HG03457 (cell line): ENCODE data around the gene MYO3B.

ENCODE experiments used
- ATAC-seq: cut with Tn5 transposase; IDR thresholded peaks from one replicate; pipeline ENCODE4 v1.9.1; 2021; ENCODE audit warnings: moderate number of reproducible peaks; ENCODE audit not compliant: unreplicated experiment

The MYO3B gene

DNA sequence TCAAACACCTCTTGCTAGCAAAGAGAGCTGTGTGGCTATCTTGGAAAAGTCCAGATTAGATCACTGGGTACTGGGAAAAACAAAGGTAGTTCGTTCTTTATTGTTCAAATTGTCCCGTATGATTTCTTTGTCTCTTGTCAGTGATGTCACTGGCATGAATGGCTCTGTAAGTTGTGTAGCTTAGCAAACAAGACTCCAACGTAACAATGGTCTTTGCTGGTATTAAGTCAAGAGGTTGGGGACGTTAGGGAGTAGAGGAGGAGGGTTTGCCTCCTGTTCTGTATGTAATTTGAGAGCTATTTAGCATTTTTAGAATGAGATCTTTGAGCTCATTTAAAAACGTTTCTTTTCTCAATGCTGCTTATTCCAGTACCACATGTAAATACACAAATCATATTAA is 320.7 kb downstream of the MYO3B start:
- ATAC-seq, result no peak

- ATAC-seq, result no peak
Observed at GRCh38 chr2:170500104-170500503, 322.2 kb downstream of the MYO3B start.

GRCh38 chr2:170500770-170501169 is 322.8 kb downstream of the MYO3B start:
- ATAC-seq, result no peak

DNA sequence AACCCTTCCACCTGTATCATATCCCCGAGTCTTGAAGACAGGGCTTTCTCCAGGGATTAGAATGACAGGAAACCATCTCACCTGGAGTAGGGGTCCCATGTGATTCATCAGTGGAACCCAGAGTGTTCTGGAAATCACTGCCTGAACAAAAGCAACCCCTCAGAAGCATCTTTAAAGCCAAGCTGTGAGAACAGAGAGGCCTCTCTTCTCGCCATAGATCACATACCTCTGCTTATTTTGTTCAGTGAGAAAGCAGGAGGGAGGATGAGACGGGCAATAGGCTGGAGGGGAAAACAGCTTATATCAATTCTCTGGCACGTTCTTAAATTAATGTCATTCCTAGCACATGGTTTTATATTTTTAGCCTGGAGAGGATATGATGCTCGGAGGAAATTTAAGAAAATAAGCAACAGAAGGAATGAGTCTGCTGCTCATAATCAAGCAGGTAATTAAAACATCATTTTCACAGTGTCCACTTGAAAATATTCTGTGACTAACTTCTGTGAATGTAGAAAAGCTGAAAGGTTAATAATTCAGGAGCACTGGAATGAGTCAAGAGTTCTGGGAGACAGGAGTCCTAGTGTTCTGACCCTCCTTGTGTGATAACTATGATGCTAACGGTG is 323.6 kb downstream of the MYO3B start:
- ATAC-seq, result no peak

- no peak for ATAC-seq
Observed at GRCh38 chr2:170502361-170503130, 324.6 kb downstream of the MYO3B start.

DNA sequence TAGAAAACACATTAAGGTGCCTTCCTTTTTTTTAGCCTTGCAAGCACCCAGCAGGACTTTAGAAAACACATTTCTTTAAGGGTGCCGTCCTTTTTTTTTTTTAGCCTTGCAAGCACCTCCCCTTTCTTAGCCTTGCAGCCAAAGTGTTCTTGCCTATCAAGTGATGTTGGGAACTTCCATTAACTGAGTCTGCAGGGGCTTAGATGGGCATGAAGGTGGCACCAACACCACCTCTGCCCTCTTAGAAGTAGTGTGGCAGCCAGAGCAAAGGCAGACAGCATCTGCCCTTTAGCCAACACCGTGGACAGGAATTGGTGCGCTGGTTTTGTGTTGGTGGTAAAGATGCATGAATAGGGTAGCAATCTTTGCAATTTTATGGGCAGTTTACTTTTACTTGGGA is 325.6 kb downstream of the MYO3B start:
- no peak for ATAC-seq

- no peak for ATAC-seq
Observed at GRCh38 chr2:170503971-170504809, 326.2 kb downstream of the MYO3B start.

DNA sequence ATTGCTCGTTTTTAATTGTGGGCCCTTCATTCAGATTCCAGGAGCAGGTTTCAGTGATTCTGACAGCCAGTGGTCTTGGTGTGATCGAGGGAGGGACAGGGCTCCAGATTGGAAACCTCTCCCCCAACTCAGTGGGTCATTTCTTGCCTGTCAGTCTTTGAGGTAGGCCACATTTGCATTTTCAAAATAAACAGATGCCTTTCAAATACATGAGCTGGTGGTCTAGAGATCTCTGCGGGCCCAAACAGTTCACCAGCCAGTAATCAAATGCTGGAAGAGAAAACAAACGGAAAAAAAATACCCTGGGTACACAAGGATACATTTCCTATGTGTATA is 326.8 kb downstream of the MYO3B start:
- no peak for ATAC-seq

- no peak for ATAC-seq
Observed at GRCh38 chr2:170505631-170506275, 327.8 kb downstream of the MYO3B start.

DNA sequence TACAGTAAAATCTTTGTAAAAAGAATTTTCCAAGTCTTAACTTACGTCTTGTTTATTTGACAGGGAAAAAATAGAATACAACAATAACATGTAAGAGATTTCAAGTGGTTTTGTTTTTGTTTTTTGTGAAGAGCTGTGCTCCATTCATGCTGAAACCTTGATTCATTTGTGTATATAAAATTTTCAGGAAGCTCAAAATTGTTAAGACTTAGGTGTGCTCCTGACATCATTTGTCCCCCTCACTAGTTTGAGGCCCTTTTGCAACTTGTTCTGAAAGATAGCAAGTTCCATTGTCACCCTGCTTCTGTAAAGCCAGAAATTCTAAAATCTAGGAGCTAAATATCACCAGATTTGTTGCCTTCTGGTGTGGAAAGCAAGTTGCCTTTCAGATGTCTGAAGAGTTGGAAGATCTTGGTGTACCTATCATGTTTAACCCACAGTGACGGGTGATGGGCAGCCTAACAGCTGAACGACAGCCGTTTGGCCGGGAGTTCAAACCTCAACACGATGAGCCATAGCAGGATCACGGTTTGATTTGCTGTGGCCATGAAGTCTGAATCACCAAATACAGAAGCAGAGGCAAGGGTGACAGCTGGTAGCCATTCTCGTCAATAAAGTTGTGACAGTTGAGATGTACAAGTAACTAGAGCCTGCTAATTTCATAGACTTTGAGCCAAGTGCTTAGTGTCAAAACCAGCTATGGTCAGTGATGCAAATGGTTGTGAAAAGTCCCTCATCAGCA is 331.7 kb downstream of the MYO3B start:
- ATAC-seq, result no peak

- ATAC-seq, result no peak
Observed at GRCh38 chr2:170512266-170512665, 334.3 kb downstream of the MYO3B start.

DNA sequence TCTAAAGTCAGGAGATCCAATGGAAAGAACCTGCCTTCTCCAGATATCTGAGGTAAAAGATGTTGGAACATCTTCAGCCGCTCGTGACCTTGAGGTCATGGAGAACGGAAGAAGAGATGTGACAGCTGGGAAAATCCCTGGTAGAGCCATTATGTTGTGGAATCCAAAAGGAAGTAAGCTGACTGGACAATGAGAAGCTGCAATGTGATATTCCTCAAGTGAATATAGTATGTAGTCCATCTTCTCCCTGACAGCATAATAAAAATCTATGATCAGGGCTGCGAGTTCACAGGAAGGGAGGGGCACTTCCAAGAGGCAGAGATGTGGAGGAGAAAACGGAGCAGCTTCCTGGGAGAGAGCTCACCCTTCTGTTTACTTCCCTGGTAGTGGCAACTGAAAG is 336.2 kb downstream of the MYO3B start:
- no peak for ATAC-seq

DNA sequence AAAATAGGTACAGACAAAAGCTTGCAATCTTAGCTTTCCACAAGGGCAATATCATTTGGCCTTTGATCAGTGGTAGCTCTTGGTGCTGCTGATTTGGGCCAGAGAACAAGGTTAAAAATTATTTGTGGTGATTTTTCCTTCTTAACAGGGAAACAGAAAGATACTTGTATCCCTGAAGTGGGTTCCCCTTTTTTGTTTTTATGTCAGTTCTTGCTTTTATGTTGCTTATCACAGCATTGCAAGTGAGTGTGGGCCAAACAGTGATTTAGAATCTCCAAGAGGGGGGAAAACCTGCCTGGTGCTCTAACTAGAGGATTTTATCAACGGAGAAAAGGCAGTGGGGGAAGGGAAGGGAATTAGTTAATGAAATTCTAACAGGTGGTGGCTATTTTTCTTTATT is 339.6 kb downstream of the MYO3B start:
- ATAC-seq, result no peak

- ATAC-seq, result no peak
Observed at GRCh38 chr2:170518911-170519310, 341.0 kb downstream of the MYO3B start.

DNA sequence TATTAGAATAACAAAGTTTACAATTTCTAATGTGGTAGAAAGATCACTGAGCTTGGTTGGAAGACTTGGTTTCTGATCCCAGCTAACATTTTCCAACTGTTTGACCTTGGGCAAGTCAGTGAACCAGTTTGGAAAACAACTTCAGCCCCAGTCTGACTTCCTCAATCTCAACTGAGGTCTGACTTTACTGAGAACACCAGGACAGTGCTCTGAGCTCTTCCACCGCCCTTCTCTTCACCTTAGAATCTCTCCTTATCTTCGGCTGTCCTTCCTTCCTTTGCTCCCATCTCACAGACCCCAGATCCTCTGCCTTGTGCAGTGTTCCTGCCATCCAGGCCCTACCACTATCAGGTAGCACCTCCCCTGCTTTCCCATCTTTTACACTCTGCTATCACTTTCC is 343.4 kb downstream of the MYO3B start:
- no peak for ATAC-seq

GRCh38 chr2:170523506-170523905 is 345.6 kb downstream of the MYO3B start:
- ATAC-seq, result no peak

DNA sequence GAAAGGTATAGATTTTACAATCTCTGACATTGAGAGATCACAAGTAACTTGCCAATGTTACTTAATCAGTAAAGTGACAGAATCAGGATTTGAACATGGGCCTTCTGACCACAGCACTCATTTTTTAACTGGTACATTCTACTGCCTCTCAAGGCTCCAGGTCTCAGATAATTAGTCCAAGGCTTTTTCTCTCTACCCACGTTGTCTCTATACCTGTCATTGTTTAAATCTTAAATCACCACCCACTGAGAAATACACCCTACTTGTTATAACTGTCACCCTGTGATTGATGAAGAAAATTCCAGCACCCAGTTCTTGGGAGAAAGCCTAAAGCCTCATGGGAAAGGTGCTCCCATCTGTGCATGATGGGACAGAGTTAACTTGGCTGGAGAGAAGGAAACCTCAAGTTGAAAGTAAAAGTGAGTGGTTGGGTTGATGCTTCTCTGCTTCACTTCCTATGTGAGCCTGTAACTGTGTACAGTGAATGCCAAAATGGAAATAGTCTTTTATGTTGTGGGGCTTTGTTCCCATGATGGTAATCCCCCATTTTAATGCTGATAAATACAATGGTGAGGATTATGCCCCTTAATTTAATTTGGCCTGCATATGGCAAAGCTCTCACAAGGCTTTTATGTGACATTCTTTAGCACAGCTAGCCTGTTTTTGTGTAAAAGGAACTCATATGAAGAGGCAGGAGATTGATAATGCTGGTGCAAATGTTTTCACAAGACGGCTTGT is 347.1 kb downstream of the MYO3B start:
- ATAC-seq, result no peak

DNA sequence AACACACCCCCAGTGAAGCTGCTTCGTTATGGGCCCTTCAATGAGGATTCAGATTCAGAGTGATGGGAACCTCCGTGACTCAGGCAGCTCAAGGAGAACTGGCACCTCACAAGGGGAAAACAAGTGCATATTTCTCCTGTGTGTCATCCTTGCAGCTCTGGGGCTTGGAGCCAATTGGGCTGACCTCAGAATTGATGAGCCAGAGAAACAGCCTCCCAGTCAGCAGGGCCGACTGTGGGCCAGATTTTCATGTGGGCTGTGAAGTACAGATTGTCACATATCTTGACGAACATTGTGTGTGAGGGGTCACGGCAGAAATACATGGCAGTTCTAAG is 347.6 kb downstream of the MYO3B start:
- ATAC-seq, result no peak

DNA sequence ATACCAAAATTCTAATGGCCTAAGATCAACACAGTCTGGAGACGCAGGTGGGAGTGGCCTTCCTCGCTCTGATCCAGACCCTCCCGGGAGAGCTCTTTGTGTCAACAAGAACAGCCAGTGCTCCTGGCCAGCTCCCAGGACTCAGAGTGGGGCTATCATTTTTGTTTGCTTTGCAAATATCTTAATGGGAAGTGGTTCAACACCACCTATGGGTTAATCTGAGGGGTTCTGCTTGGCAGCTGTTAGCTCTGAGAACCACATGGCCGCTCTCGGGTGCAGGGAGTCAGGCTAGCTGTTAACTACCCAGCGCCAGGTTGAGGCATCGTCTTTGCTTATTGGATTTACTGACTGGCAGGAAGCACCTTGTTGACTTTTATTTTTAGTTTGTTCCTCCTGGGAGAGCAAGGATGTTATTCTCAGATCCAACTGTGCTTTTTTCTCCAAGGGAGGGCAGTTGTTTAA is 352.4 kb downstream of the MYO3B start:
- no peak for ATAC-seq
